Measurements from ENCODE around the gene UNC13B. TPM values are rescaled to one million over a fixed set of nuclear protein-coding genes. Genes with fewer than 3 reads are reported as not detected.

Gene UNC13B
- total RNA-seq, 2 donors from 2014 or later = 20.2 to 29.3 TPM

GRCh38 chr9:35350827-35351549, 189.2 kb downstream of the UNC13B start:
- Histone ChIP-seq H3K4me1 (peaks cover 39% of the 10 kb centered on the region), H3K9me3 (no peaks in the 10 kb centered on the region), H3K4me3 (no peak overlapping the region), H3K36me3 (replicated peaks in 1 of 2; ENCODE audit: insufficient read depth in 1 of 2, low read depth in 2 of 2) (no peaks in the 10 kb centered on the region), H3K27me3 (no peaks in the 10 kb centered on the region), H3K27ac (peak overlapping the region in 3 of 4 donors; percentile 16 to 66 (median 60))
- intact Hi-C loops (cut with DNase I) = no loop called here
- no peak for TF ChIP-seq CTCF (IDR thresholded peaks at IDR 0.05)
- TF ChIP-seq POLR2A (IDR thresholded peaks at IDR 0.05) = no peak
- peak; percentile 92 for ATAC-seq
- peak in 1 of 4 donors; percentile 54 for DNase-seq
- 48 to 56% methylated on average over 3 of the region's 3 CpGs for WGBS, 2 donors

GRCh38 chr9:35353731-35354365, 192.0 kb downstream of the UNC13B start:
- DNase-seq (no peak), ATAC-seq (no peak)
- H3K27ac ChIP-seq = no peak overlapping the region
- H3K4me3 ChIP-seq = no peak overlapping the region
- intact Hi-C loops (cut with DNase I) = no loop called here
- H3K9me3 ChIP-seq = no peaks in the 10 kb centered on the region
- peaks cover 30% of the 10 kb centered on the region for H3K4me1 ChIP-seq
- TF ChIP-seq CTCF (IDR thresholded peaks at IDR 0.05) = no peak
- no peak for TF ChIP-seq POLR2A (IDR thresholded peaks at IDR 0.05)
- H3K36me3 ChIP-seq (replicated peaks in 1 of 2; ENCODE audit: insufficient read depth in 1 of 2, low read depth in 2 of 2) = no peaks in the 10 kb centered on the region
- no peaks in the 10 kb centered on the region for H3K27me3 ChIP-seq
- 82 to 98% methylated on average over 3 of the region's 3 CpGs for WGBS, 2 donors

GRCh38 chr9:35355939-35356338, 194.1 kb downstream of the UNC13B start:
- no peak overlapping the region for H3K27ac ChIP-seq
- no peaks in the 10 kb centered on the region for H3K9me3 ChIP-seq
- H3K4me1 ChIP-seq = peaks cover 9% of the 10 kb centered on the region
- TF ChIP-seq CTCF (IDR thresholded peaks at IDR 0.05) = no peak
- no peak for TF ChIP-seq POLR2A (IDR thresholded peaks at IDR 0.05)
- no peak for DNase-seq
- H3K4me3 ChIP-seq = no peak overlapping the region
- ATAC-seq = no peak
- H3K27me3 ChIP-seq = no peaks in the 10 kb centered on the region
- WGBS, 2 donors = 87 to 100% methylated on average over 1 of the region's 1 CpG
- no peaks in the 10 kb centered on the region for H3K36me3 ChIP-seq (replicated peaks in 1 of 2; ENCODE audit: insufficient read depth in 1 of 2, low read depth in 2 of 2)
- intact Hi-C loops (cut with DNase I) = no loop called here

GRCh38 chr9:35357116-35357515, 195.3 kb downstream of the UNC13B start:
- ATAC-seq (no peak), DNase-seq (no peak)
- WGBS, 2 donors = 73 to 81% methylated on average over 2 of the region's 2 CpGs
- intact Hi-C loops (cut with DNase I) = no loop called here
- H3K27me3 ChIP-seq = no peaks in the 10 kb centered on the region
- TF ChIP-seq POLR2A (IDR thresholded peaks at IDR 0.05) (no peak), CTCF (IDR thresholded peaks at IDR 0.05) (no peak)
- H3K9me3 ChIP-seq = no peaks in the 10 kb centered on the region
- H3K36me3 ChIP-seq (replicated peaks in 1 of 2; ENCODE audit: insufficient read depth in 1 of 2, low read depth in 2 of 2) = no peaks in the 10 kb centered on the region
- H3K4me3 ChIP-seq = no peak overlapping the region
- H3K27ac ChIP-seq = no peak overlapping the region
- H3K4me1 ChIP-seq = no peaks in the 10 kb centered on the region

All from body of pancreas (tissue), 4 donors.